GM12878 (cell line): ENCODE measurements around the gene HOXA10. TPM values are rescaled to one million over a fixed set of nuclear protein-coding genes. Genes with fewer than 3 reads are reported as not detected.
A peak's percentile ranks its signal among the peaks of the same experiment; 100 is the strongest.

Source experiments
- ATAC-seq: fragments of 200-7000 bp; cut with Tn5 transposase; 3 replicates; pipeline ENCODE4 v1.9.1; 2020; ENCODE audit warnings: mild to moderate bottlenecking, moderate library complexity
- BruUV-seq: library from RNA; stranded (reverse); fragments of 400-500 nt; replicated peaks from 2 replicates; lab custom pipeline; 2021; lab: Mats Ljungman, UMichigan
- CTCF ChIA-PET: fragments of 300-600 bp; sonication (Branson Sonifier 250); formaldehyde crosslinking; extraction: SDS; loops from one replicate; lab custom pipeline; 2021; ENCODE audit warnings: inconsistent platforms; lab: Yijun Ruan, JAX
- POLR2A ChIA-PET: fragments of 350-600 bp; formaldehyde crosslinking; extraction: SDS; loops from one replicate; lab custom pipeline; 2021; ENCODE audit warnings: inconsistent platforms; lab: Charles Lee
- RAD21 ChIA-PET: fragments of 300-600 bp; sonication (Branson Sonifier 250); formaldehyde crosslinking; loops from one replicate; lab custom pipeline; 2023; ENCODE audit warnings: antibody characterized with exemption; ENCODE audit not compliant: unreplicated experiment; lab: Charles Lee
- SMC1A ChIA-PET: fragments of 300-600 bp; sonication (Branson Sonifier 250); formaldehyde crosslinking; loops from one replicate; lab custom pipeline; 2023; ENCODE audit not compliant: unreplicated experiment, uncharacterized antibody; lab: Charles Lee
- DNase-seq: peaks from one replicate; pipeline ENCODE4 v3.0.0-alpha.2; 2011; ENCODE audit warnings: low read depth, low spot score
- FAIRE-seq: peaks from 3 replicates; lab custom pipeline; 2011; peaks lifted over from hg19 to GRCh38; lab: Jason Lieb, UNC
- H2AFZ ChIP-seq: 2 replicates; pipeline ENCODE4 v1.6.0; 2011; ENCODE audit warnings: low read depth, low read length, control low read depth; ENCODE audit not compliant: control insufficient read depth
- H3K27ac ChIP-seq: 2 replicates; pipeline ENCODE4 v1.5.1; 2011; ENCODE audit warnings: control low read depth; ENCODE audit not compliant: control insufficient read depth, insufficient read depth
- H3K27me3 ChIP-seq, 2 experiments: replicated peaks in 1 of 2; 2 replicates each; pipeline versions ENCODE4 v1.6.0 to v1.6.1; 2011; ENCODE audit warnings: low read length in 1 of 2; ENCODE audit not compliant: control insufficient read depth in 2 of 2, insufficient read depth in 2 of 2
- H3K36me3 ChIP-seq, 2 experiments: 2 replicates each; pipeline ENCODE4 v1.5.1; 2011; ENCODE audit warnings: low read length in 1 of 2; ENCODE audit not compliant: control insufficient read depth in 2 of 2, insufficient read depth in 2 of 2
- H3K4me1 ChIP-seq: 2 replicates; pipeline ENCODE4 v1.6.1; 2011; ENCODE audit warnings: mild to moderate bottlenecking, low read length, moderate library complexity, mixed read lengths; ENCODE audit not compliant: control insufficient read depth, insufficient read depth
- H3K4me2 ChIP-seq: 2 replicates; pipeline ENCODE4 v1.6.0; 2011; ENCODE audit warnings: control low read depth; ENCODE audit not compliant: control insufficient read depth, insufficient read depth
- H3K4me3 ChIP-seq: fragments of 200-600 bp; sonication (generic); 2 replicates; pipeline ENCODE4 v1.5.1; 2016
- H3K79me2 ChIP-seq: 2 replicates; pipeline ENCODE4 v1.6.0; 2011; ENCODE audit warnings: low read length; ENCODE audit not compliant: control insufficient read depth, insufficient read depth
- H3K9ac ChIP-seq: 2 replicates; pipeline ENCODE4 v1.8.0; 2011; ENCODE audit warnings: low read length, control low read depth, mixed read lengths; ENCODE audit not compliant: control insufficient read depth, insufficient read depth
- H3K9me3 ChIP-seq: replicated peaks from 3 replicates; pipeline ENCODE4 v1.5.1; 2011; ENCODE audit warnings: mild to moderate bottlenecking, low read length; ENCODE audit not compliant: control insufficient read depth, insufficient read depth
- H4K20me1 ChIP-seq: 2 replicates; pipeline ENCODE4 v1.6.0; 2011; ENCODE audit not compliant: control insufficient read depth, insufficient read depth
- IKZF1 ChIP-seq: fragments of 450-650 bp; conservative IDR thresholded peaks from 2 replicates; pipeline ENCODE4 v1.6.1; 2017; ENCODE audit warnings: antibody characterized with exemption, mild to moderate bottlenecking
- PKNOX1 ChIP-seq: fragments of 450-650 bp; IDR thresholded peaks from 2 replicates; pipeline ENCODE4 v1.6.1; 2016; ENCODE audit warnings: mild to moderate bottlenecking
- POLR2AphosphoS5 ChIP-seq: IDR thresholded peaks from 2 replicates; pipeline ENCODE4 v1.6.1; 2011; ENCODE audit warnings: mild to moderate bottlenecking, low read length, inconsistent platforms
- RFX5 ChIP-seq: IDR thresholded peaks from 2 replicates; pipeline ENCODE4 v1.6.1; 2011; ENCODE audit warnings: low read depth, low read length, improper control_type of control experiment
- SREBF2 ChIP-seq: IDR thresholded peaks from 2 replicates; pipeline ENCODE4 v1.6.1; 2012; ENCODE audit warnings: mild to moderate bottlenecking, low read length
- SUZ12 ChIP-seq: fragments of 200-600 bp; sonication (generic); IDR thresholded peaks from one replicate; pipeline ENCODE4 v1.6.1; 2018; ENCODE audit warnings: antibody characterized with exemption, mild to moderate bottlenecking; ENCODE audit not compliant: unreplicated experiment
- WGBS: methylation state at CpG from one replicate; pipeline ENCODE4 v1.1.6; 2016; ENCODE audit warnings: low lambda C conversion rate; ENCODE audit not compliant: insufficient replicate concordance, insufficient coverage; ENCODE audit errors: missing lambda C conversion rate; 5-methylcytosine and 5-hydroxymethylcytosine counted together
- in situ Hi-C: fragments of 300-500 bp; cut with MboI; formaldehyde crosslinking; loops from 9 replicates; pipeline ENCODE4 v1.14.3; 2018; ENCODE audit warnings: mixed read lengths
- intact Hi-C: fragments of 100-400 bp; cut with micrococcal nuclease; formaldehyde crosslinking; loops from one replicate; pipeline ENCODE4 v1.14.2; 2022; ENCODE audit not compliant: unreplicated experiment
- polyA plus RNA-seq, 11 experiments: library from polyadenylated mRNA; depleted of rRNA in 4 of 11; unstranded in 6 of 11; stranded (reverse) in 5 of 11; fragments of >200 nt; fragmentation: Nextera tagmentation in 4 of 11; fragmentation: Illumina TruSeq in 1 of 11; extraction: Ambion mirVana in 4 of 11; extraction: Trizol in 1 of 11; gene quantifications; 1 replicate in 1 of 11; 2 replicates in 10 of 11; pipeline versions ENCODE4 v1.2.1 to v1.2.3, GENCODE V29; 2011 to 2016; ENCODE audit warnings: inconsistent platforms in 2 of 11, missing spikeins in 2 of 11, low read depth in 1 of 11
- total RNA-seq, 4 experiments: library from RNA; depleted of rRNA in 3 of 4; stranded (reverse); fragments of >200 nt in 3 of 4; fragmentation: Illumina TruSeq in 1 of 4; extraction: Trizol in 1 of 4; gene quantifications; 2 replicates each; pipeline versions ENCODE4 v1.2.1 to v1.2.3, GENCODE V29; 2013 to 2021

The HOXA10 gene
- total and polyA plus RNA-seq, 10 of the 15 experiments (the other 5 are each of a cell fraction or from before 2014, with no cell fraction given) = not detected

DNA sequence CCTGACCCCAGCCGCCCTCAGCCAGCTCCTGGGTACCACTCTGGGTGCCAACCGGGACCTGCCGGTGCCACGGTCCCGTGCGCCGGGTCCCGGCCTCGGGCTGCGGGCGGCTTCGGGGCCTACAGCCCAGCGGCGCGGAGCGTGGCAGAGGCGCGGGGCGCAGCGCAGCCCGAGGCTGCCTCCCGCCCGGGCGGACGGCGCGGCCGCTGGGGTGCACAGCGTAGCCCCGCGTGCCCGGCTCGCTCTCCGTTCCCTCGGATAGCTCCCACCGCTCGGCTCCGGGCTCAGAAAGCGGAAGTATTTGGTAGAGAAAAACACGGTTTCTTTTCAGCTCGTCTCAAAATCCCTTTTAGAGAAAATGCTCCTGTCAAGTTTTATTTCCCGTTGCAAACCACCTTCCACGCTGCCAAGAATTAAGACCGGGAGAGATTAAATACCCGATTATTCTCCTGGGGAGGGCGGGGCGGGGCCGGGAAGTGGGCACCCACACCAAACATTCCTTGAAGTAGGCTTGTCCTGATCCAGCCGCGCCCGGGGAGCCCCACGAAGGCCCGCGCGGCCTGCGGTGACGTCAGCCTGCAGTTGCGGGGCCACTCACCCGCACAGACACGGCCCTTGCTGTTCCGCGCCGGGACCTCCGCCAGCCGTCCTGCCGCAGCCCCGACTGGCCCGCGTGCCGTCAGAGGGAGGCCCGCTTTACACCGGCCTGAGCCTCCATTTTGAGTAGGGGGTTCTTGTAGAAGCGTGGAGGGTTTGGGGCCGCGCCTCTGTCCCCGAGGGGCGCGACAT, 18.6 kb upstream of the HOXA10 start:
- WGBS = 29% methylated on average over 60 of the region's 78 CpGs
- no peaks in the 10 kb centered on the region for H3K4me1 ChIP-seq
- CTCF ChIA-PET = interaction anchor here (0.9 to 1.5 kb wide), 2 partner anchors 384 to 869 kb away, joined by 3 read pairs; no protein-coding TSS in a partner anchor

More for the DNA sequence above, 18.6 kb upstream of the HOXA10 start:
- H3K9ac ChIP-seq = no peak overlapping the region
- ChIA-PET RAD21 (no interaction called here), SMC1A (no interaction called here), POLR2A (no interaction called here)
- no peak overlapping the region for H3K4me3 ChIP-seq
- peaks cover 27 to 38% of the 10 kb centered on the region in 2 experiments for H3K27me3 ChIP-seq
- 0 out of 2 replicates have a peak, but pooled peaks cover 3% of the 10 kb centered on the region for H4K20me1 ChIP-seq
- FAIRE-seq (no peak), DNase-seq (no peak), ATAC-seq (no peak)
- H3K36me3 ChIP-seq = no peaks in the 10 kb centered on the region
- in situ Hi-C loops (no loop called here), intact Hi-C loops (no loop called here)
- BruUV-seq = no TSS peak
- no peak overlapping the region for H3K27ac ChIP-seq
- H3K9me3 ChIP-seq = no peaks in the 10 kb centered on the region; the same call in 2 of the 3 replicates
- 0 out of 2 replicates have a peak overlapping the region, but pooled peaks have one; percentile 9 for H3K4me2 ChIP-seq
- no peak overlapping the region for H2AFZ ChIP-seq
- no peaks in the 10 kb centered on the region for H3K79me2 ChIP-seq
- TF ChIP-seq SUZ12 = peak; percentile 59
- no peak for TF ChIP-seq IKZF1
- TF ChIP-seq SREBF2 = no peak
- no peak for TF ChIP-seq POLR2AphosphoS5
- no peak for TF ChIP-seq RFX5
- TF ChIP-seq PKNOX1 = no peak
